Activated CD4-positive, CD25-positive, alpha-beta regulatory T cell treated with anti-CD3 and anti-CD28 coated beads, Interleukin-2, amount 50 U/mL, for 16 hours (primary cell): ENCODE measurements around the gene CDK9.
A peak's percentile ranks its signal among the peaks of the same experiment; 100 is the strongest.
"Not testable (repeated sequence)": the region's sequence is repeated elsewhere in the genome, so short reads cannot be mapped to it uniquely, and the experiment has no call there.

ENCODE experiments used
- DNase-seq: peaks from one replicate; pipeline ENCODE4 v3.0.0-alpha.2; 2020; ENCODE audit warnings: low read depth, low spot score

The CDK9 gene

DNA sequence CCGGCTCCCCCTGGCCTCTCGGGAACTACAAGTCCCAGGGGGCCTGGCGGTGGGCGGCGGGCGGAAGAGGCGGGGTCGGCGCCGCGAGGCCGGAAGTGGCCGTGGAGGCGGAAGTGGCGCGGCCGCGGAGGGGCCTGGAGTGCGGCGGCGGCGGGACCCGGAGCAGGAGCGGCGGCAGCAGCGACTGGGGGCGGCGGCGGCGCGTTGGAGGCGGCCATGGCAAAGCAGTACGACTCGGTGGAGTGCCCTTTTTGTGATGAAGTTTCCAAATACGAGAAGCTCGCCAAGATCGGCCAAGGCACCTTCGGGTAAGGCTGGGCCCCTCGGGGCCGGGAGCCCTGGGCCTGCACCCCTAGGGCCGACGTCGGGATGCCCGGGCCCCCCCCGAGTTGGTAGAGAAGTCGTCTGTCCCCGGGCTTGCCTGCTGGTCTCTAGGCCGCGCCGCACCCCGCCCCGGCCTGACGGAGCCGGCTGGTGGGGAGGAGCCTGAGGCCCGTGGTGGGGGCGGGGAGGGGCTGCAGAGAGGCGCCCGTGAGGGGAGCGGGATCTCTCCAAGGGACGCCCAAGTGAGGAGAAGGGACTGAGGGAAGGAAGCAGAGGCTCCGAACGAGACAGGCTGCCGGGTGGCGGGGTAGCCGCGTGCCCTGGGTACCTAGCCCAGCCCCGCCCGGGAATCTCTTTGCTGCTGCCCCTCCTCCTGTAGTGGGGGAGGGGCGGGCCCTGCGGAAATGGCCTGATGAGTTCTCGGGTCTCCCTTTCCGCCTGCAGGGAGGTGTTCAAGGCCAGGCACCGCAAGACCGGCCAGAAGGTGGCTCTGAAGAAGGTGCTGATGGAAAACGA is at the start of gene CDK9:
Gene CDK9 (plus strand): TSS at position 102 of the 840 bp plus-strand sequence. CDS start 115 bp downstream, at position 217.
- DNase-seq: peak; percentile 88

DNA sequence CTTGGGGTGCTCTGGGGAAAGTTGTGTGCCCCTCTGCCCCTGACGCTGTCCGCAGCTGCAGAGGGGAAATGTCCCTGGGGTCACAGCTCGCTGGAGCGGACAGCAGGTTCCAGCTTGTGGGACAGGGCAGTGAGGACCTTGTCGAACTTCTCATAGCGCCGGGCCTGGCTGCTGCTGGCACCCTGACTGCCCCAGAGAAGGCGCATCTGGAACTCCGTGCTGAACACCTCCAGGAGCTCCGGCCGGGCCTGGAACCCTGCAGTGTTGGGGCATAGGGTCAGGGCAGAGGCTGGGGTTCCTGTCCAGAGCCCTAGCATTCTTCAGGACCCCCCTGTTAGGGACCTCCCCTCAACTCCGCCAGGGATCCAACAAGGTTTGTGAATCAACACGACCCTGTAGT is 47.2 kb upstream of the CDK9 start:
- DNase-seq: no peak

DNA sequence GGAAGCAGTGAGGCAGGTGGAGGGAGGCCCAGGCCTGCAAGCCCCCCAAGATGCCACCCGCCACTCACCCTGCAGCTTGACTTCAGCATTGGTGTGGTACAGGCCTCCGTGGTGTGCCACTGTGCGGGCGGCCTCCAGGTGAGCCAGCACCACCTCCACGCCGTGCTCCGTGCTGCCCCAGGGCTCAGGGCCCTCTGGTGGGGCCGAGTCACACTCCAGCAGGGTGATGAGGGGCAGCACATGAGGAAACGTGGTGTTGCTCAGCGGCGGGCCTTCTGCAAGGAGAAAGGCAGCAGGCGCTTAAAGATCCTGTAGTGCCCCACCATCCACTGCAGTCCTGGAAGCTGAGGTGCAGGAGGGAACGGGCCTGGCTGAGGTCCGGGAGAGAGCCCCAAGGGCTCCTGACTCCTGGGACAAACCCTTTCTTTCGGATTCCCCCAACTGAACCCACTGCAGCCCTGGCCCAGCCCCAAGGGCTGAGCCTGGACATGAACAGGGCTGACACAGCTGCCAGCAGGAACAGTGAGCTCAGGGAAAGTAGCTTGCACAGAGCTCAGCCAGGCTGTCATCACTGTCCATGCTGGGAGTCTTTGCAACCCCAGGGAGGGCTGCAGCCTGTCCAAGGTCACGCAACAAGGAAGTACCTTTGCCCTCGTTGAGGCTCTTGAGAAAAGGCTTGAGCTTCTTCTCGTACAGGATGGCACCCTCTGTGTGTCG is 46.1 kb upstream of the CDK9 start:
- no peak for DNase-seq

DNA sequence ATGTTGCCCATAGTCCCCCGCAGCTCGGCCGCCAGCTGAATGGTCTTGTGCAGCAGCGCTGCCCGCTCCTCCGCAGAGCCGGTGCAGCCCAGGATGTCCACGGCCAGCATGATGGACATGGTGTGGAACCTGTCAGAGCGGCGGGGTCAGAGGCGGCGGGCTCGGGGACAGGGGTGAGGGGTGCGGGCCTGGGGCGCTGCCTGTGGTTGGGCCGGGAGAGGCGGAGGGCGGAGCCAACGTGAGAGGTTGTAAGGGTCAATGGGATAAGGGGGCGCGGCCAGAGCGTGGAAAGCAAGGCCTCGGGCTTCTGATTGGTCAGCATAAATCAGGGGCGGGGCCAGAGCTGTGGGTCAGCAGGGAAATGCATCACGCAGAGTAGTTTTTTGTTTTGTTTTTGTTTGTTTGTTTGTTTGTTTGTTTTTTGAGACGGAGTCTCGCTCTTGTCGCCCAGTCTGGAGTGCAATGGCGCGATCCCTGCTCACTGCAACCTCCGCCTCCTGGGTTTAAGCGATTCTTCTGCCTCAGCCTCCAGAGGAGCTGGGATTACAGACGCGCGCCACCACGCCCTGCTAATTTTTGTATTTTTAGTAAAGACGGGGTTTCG is 43.9 kb upstream of the CDK9 start:
- DNase-seq: no peak

DNA sequence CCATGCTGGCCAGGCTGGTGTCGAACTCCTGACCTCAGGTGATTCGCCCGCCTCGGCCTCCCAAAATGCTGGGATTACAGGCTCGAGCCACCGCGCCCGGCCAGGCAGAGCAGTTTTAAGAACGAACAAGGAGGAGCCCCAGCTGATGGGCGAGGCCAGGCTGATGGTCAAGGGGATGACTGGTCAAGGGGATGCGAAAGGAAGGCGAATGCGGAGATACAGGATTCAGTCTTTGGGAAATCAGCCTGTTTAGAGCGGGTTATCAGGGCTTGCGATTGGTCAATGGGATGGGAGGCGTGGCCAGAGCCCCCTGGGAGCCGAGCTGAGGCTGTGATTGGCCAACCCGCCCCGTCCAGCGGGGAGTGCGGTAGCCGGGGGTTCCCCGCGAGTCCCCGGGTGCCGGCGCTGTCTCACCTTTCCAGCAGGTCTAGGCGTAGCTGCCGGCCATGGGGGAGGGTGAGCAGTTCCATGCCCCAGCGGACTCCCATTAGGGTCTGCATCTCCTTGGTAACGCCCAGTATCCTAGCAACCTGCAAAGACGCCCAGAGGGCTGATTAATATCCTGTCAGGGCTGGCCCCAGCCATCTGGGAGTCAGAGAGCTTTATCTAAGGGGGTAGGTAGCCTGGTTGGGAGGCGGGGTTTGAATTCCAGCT is 43.3 kb upstream of the CDK9 start:
- DNase-seq: no peak

DNA sequence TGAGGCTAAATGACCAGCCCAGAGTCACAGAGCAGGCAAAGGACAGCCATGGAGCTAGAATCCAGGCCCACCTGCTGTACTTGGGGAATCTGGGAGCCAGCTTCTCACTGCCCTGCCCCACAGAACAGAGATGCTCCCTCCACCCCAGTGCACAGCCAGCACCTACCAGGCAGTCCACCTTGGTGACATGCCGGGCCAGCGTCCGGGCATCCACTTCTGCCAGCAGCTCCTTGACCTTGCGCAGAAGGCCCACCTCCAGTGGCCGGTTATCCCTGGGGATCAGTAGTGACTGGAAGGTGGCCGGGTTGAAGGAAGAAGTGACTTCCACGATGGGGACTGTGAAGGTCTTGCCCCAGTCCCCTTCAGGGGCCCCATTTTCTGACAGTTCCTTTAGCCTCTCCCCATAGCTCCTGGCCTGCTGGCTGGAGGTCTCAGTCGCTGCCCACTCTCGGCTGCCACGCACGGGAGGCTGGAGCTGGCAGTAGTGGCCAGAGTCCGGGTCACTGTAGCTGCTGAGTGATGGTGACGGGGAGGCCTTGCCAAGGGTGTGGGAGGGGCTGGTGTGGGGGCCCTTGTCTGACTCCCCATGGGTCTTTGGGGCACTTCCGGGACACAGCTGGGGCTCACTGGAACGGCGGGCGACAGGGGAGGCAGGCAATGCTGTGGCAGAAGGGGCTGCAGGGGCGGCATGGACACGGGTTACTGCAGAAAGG is 41.3 kb upstream of the CDK9 start:
- no peak for DNase-seq

DNA sequence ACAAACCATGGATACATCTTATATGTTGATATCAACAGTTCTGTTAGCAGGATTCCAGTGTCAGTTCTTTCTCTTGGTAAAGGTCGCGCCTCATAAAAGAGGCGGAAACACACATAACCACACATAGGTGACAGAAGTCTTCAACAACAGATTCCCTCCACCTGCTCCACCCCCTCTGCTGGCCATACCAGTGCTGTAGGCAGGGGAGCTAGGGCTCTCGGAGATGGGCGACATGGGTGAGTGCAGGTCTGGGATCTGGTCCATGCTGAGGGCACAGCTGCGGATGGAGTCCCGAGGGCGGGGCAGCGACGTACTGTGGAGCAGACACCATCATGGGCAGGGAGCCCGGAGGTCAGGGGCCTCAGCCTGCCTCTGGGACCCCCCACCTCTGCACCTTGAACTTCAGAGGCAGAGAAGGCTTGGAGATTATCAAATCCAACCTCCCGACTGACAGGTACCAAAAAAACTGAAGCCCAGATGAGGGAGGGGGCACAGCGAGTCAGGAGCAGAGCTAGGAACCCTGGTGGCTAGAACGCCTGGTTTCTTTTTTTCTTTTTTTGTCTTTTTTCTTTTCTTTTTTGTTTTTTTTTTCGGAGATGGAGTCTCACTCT is 38.8 kb upstream of the CDK9 start:
- DNase-seq: no peak

DNA sequence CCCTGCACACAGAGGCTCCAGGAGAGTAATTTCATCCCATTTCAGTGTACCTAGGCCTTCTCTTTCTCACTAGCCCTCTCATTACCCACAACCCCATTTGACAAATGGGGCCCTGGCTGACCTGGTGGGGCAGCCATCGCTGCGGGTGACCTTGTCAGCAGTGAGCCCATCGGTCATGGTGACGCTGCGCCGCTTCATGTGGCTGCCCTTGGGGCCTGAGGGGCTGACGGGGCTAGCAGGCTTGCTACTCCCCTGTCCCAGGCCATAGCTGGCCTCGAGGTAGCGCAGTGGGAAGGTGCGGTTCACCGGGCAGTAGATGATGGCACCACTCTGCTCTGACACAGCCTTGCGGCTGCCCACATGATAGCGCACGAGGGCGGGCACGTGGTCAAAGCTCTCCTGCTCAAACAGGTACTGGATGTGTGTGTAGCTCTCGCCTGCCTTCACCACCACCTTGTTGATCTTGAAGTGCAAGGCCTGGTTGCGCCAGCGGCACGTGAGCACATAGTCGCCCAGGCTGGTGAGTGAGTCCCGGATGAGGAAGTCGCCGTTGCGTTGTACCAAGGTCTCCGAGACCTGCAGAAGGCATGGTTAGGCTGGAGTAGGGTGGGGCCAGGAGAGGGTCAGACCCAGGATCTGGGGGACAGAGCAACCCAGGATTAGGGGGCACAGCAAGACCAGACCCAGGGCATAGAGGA is 36.6 kb upstream of the CDK9 start:
- DNase-seq: no peak

DNA sequence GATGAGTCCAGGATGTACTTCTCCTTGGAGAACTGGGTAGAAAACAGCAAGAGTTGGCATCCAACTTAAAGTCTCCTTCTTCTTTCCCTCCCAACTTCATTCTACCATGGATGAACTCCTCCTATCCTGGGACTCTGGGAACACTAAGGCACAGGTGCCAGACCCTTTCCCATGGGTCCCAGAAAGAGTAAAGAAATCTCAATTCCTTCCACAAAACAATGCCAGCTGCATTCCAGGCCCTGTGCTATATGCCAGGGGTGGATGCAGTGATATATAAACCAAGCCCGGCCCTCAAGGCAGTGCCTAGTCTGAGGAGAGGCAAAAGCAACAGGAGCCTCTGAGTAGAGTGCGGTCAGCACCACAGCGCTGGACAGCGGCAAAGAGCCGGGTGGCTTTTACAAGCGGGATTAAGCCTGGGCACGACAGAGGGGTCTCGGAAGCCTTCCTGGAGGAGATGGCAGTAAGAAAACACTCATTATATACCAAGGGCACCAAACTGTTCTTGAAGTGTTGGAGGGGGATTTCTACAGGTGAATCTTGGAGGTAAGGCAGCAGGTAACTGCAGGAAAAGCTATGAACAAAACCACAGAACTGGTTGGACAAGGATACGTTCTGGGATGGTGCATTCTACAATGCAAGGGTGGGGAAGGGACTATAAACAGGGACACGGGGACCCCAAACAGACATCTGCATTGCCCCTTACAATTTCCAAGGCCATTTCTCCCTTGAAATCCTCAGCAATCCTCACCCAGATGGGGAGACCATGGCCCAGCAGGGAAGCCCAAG is 34.4 kb upstream of the CDK9 start:
- DNase-seq: no peak

DNA sequence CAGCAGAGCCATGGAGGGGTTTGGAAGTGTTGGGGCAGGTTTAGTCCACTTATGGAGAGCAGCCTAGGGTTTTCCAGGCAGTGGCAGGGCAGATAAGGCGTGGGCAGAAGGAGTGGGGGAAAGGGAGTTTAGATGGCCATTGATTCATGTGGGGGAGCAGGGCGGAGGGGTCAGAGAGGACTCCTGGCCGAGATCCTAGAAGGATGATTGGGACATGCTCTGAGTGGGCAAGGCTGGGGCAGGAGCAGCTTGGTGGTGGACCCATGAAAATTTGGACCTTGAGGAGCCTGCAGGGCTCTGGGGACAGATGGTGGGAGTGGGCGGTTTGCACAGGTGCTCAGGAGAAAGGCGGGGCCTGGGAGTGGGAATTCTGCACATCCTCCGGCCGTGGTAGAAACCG is 32.7 kb upstream of the CDK9 start:
- no peak for DNase-seq

DNA sequence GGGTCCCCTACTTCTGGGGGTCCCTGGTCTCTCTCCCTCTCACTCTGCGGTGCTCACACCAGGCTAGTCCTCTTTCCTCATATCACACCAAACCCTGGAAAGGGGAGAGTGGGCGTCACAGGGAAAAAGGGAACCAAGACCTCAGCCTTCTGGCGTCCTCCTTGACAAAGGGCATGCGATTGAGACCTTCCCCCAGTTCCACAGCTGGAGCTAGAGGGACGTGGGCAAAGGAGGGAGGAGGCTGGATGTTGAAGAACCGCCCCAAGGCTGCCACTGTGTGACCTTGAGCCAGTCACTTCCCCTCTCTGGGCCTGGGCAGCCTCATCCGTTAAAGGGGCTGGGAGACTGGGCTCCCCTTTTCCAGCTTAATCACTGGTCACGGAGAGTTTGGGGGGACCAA is 32.2 kb upstream of the CDK9 start:
- no peak for DNase-seq

DNA sequence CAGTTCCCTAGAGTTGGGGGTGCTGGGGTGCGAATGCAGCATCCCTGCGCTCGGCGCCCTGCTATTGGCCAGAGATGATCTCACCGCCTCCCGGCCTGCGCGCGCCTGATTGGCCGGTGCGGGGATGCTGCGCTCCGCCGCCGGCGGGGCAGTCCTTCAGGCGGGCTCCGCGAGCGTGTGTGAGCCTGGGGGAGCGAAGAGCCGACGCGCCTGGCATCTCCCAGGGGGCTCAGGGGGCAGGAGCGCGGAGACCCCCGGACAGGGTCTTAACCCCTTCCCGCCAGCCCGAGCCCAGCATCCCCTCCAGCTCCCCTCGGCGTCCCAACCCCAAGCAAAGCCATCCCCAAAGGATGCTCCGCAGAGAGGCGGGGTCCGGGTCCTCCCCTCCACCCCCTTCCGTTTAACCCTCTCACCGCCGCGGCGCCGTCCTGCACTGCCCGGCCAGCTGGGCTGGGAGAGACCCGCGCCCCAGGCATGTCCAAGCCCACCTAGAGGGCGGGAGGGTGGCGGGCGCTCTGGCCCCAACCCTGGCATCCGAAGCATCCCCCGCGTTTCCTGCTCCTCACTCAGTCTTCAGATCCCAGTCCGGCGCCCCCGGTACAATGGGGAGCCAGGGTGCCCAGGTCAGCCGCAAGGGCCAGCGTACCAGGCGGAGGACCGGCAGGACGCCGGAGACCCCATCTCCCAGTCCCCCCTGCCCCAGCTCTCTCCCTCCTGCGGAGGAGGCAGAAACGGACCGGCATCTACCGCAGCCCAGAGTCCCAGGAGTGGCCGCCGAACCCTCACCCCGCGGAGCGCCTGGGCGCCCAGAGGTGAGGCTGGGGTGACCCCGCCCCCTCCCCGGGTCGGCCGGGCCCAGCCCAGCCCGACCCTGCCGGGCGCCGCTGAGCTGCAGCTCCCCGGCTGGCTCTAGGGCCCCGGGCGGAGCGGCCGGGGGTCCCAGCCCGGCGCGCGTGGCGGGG is 31.5 kb upstream of the CDK9 start:
- no peak for DNase-seq

DNA sequence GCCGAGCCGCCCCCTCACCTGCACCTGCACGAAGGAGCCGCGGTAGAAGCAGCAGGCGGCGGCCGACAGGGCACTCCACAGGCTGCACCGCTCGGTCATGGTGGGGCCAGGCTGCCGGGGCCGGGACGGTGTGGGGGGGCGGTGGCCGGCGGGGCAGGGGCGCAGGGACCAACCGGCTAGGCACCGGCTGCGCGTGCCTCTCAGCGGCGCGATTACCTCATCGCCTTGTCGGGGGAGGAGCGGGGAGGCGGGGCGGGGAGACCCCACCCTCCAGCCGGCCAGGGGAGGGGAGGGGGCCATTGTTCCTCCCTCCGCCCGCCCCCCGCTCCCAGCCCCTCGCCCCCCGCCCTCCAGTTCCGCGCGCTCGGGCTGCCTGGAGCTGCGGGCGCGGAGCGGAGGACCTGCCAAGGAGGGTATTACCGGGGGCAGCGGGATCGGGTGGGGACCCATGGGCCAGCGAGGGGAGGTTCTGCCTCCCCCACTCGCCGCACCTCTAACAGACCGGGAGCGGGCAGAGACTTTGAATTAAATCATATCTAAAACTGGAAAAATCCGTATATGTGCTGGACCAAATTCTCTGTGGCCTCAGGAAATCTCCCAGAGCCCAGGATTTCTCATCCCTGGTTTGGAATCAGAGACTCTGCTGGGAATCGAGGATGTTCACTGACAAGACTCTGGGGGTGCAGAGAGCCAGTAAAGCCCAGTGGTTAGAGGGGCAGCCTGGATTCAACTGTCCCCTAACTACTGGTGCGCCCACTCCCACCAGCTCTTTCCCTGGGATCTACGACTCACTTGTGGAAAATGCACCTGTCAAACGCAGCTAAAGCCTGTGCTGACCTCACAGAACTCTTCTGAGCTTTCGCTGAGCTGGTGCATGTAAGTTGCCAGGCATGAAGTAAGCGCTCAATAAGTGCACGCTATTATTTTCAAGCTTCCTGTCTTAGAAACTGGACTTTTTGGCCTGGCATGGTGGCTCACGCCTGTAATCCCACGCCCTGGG is 30.5 kb upstream of the CDK9 start:
- no peak for DNase-seq

DNA sequence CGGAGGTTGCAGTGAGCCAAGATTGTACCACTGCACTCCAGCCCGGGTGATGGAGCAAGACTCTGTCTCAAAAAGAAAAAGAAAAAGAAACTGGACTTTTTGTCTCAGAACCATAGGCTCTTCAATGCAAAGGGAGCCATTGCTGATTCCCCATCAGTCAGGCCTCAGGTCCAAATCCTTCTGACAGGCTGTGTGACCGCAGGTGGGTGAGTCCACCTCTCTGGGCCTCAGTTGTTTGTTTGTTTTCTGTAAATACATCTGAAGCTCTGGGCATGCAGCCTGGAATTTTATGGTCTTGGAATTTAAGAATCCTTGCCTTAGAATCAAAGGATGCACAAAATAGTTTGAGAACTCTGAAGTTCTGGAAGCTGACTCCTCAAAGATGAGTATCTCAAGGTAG is 29.6 kb upstream of the CDK9 start:
- DNase-seq: no peak

DNA sequence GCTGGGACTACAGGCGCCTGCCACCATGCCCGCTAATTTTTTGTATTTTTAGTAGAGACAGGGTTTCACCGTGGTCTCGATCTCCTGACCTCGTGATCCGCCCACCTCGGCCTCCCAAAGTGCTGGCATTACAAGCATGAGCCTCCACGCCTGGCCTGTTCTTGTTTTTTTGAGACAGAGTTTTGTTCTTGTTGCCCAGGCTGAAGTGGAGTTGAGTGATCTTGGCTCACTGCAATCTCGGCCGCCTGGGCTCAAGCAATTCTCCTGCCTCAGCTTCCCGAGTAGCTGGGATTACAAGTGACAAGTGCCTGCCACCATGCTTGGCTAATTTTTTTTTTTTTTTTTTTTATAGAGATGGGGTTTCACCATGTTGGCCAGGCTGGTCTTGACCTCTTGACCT is 29.1 kb upstream of the CDK9 start:
- DNase-seq: not testable (repeated sequence)

DNA sequence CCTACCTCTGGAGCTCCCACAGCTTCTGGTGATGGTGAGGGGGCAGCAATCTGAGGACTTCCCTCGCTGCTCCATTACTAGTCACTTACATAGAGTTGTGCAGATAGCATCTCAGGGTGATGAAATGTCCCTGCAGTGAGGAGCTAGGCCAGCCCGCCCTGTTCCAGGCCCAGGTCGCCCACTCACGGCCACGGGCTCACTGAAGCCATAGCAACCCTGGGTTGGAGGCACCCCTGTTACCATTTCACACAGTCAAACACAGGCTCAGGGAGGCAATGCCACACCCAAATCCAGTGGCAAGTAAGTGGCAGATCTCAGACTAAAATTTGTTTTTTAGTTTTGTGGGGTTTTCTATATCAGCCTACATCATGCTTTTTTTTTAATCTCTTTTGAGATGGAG is 27.0 kb upstream of the CDK9 start:
- no peak for DNase-seq

DNA sequence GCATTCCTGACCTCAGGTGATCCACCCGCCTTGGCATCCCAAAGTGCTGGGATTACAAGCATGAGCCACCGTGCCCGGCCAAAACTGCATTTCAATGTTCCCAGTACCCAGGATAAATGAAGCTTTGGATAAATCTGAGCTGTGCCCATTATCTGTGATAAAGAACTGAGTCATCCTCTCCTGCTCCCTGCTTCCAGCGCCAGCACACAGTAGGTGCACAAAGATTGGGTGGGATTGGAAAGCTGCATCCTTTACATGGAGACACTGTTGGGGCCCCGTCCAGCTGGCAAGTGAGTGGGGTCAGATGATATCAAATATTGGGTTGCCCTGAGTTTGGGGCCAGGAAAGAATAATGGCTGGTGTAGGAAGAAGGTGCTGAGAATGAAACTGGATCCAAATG is 24.8 kb upstream of the CDK9 start:
- DNase-seq: no peak
